C1 segment of cervical spinal cord (tissue), 14 donors: ENCODE measurements around the gene LIN7B.
"Not testable (repeated sequence)": the region's sequence is repeated elsewhere in the genome, so short reads cannot be mapped to it uniquely, and the experiment has no call there.

Experiments used
- DNase-seq, 14 donors: peaks; one replicate each; lab custom pipeline; 2025; lab: John Stamatoyannopoulos, UW

Gene LIN7B

DNA sequence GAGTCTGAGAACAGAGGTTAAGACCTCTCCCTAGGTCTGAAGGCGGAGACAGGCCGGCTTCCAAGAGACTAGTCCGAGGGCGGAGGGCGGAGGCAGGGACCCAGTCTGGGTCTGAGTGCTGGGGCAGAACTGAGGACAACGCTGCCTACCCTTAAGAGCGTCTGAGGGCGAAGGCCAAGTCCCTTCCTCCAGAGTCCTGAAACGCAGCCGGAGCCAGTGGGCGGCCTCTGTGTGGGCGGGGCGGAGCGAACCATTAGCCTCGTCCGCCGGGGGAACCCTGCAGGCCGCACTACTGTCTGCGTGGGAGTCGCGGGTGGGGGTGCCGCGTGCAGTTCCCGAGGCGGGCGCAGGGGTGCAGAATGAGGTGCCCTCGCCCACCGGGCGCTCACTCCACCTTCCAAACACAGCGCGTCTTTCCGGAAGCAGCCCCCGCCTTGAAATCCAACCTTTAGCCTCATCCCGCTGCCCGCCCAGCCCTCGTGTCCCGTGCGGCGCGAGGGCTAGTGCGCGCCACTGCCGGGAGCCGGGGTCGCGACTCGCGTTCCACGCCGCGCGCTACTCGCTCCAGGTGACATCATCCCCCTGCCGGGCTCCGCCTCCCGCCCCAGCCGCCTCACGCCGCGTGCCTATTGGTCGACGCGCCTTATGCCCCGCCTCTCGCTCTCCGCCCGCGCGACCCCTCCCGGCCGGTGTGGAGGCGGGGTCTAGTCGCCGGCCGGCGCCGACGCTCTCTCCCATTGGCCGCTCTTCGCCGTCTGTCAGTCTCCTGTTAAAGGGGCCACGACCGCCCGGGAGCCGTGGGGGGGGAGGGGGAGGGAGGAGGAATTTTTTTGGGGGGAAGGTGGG lies 4.6 kb downstream of the LIN7B start, which contains the start of gene C19orf73:
TSS of gene C19orf73 (minus strand) at position 579 of the 846 bp plus-strand sequence. CDS start at position 458, 121 bp downstream.
- DNase-seq, result peak; percentile 52 to 96 (median 93)

DNA sequence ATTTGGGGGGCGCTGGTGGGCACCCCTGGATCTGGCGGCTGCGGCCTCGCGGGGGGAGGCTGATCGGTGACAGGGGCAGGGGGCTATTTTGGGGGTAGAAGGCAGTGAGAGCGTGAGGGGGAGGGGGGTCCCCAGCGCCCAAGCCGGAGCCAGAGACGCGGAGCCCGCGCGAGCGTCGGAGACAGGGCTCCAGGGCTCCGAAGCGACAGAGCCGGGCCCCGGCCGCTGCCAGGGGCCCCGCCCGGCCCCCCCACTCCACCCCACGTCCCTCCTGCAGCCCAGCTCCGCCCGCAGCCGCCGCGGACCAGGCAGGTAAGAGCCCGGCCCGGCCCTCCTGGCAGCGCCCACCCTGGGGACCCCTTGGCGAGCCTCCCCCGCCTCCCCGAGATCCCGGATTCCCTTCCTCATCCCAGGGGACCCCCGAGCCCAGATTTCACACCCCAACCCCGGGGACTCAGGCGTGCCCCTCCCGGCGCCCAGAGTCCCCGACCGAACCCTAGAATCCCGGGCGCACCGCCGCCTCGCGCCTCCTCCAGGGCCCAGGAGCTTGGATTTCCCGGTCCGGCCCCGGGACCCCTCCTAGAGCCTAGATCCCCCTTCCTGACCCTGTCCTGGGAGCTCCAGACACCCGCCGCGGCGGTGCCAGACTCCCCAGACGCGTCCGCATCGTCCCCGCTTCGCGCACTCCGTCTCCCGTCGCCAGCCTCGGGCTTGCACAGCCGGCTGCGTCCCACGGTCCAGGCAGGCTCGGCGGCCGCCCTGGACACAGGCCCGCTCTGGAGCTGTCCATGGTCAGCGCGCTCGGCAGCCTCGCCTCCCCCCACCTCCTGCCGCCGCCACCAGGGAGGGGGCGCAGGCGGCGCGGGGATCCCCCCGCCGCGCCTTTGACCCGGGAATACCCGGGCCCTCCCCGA lies 5.5 kb downstream of the LIN7B start, which contains the start of gene PPFIA3:
TSS of gene PPFIA3 (plus strand) at position 134 of the 914 bp plus-strand sequence. CDS start 8,330 bp downstream, outside the sequence.
- DNase-seq, result peak in 9 of 14 donors; percentile 6 to 65 (median 39)

DNA sequence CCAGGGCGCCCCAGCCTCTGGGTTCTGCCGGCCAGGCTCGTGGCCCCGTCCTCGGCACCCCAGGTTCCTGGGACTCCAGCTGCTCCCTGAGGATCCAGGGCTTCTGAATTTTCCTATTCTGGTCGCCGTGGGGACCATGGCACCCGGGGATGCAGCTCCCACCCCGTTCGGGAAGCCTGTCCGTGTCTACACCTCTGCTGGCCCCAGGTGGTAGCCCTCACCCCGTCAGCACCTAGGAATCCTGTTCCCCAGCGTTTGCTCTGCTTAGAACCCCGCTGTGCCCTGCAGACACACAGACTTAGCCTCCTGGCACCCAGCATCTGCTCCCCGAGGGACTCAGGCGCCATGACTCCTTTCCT lies 6.1 kb downstream of the LIN7B start:
- no peak for DNase-seq

DNA sequence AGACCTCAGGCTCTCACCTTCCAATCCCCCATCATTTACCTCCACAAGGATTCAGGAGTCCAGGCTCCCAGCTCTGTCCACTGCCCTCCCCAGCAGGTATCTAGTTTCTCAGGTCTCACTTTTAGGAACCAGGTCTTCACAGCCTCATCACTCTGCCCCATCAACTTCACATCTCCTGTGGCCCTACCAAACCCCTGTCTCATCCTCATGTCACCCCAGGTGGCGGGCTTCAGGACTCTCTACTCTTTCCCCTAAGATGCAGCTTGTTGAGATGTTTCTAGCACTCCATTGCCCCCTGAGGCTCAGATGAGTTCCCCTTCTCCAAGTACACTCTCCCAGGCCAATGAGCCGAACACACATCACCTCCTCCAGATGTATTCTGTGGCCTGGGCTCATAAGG lies 6.7 kb downstream of the LIN7B start:
- no peak for DNase-seq

DNA sequence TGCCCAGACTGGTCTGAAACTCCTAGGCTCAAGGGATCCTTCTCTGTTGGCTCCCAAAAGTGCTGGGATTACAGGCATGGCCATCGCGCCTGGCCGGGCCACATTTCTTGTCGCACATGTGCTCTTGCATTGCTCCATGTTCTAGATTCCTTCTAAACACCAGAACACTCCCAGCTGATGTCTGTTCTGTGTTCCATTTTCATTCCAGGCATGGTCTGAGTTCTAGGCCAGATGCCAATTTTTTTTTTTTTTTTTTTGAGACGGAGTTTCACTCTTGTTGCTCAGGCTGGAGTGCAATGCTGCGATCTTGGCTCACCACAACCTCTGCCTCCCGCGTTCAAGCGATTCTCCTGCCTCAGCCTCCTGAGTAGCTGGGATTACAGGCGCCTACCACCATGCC lies 7.7 kb downstream of the LIN7B start:
- peak in 1 of 14 donors; percentile 31 for DNase-seq

DNA sequence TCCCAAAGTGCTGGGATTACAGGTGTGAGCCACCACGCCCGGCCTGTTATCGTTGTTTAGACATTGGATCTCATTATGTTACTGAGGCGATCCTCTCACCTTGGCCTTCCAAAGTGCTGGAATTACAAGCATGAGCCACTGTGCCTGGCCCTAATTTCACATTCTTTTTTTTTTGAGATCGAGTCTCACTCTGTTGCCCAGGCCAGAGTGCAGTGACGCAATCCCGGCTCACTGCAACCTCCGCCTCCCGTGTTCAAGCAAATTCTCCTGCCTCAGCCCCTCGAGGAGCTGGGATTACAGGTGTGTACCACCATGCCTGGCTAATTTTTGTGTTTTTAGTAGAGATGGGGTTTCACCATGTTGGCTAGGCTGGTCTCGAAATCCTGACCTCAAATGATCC lies 9.1 kb downstream of the LIN7B start:
- not testable (repeated sequence) for DNase-seq

DNA sequence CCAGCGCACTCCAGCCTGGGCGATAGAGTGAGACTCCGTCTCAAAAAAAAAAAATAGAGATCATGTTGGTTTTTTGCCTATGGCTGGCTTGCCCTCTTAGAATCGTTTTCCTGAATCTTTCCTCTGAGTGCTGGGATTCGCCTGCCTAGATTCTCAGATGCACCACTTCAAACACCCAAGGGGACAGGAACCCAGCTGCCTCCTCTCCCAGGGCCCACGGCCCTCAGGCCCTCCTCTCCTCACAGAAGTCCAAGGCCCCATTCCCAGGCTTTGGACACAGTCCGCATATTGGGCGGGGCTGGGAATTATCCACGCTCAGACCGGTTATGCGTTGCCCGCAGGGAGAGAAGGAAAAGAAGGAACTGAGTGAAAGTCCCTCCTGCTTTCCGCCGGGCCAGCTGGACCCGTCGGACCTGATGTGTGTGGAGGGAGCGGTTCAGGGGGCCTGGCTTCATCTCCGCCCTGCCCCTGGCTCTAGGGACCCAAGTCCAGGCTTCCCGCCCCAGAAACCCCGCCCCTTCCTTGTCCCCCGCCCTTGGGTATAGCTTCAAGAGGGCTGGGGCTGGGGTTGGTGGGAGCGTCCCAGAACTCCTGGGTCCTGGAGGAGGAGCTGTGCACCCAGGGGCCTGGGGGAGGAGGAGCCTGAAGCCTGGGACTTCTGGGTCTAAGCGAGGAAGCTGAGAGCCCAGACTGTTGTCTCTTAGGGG lies 11.0 kb downstream of the LIN7B start:
- no peak for DNase-seq

DNA sequence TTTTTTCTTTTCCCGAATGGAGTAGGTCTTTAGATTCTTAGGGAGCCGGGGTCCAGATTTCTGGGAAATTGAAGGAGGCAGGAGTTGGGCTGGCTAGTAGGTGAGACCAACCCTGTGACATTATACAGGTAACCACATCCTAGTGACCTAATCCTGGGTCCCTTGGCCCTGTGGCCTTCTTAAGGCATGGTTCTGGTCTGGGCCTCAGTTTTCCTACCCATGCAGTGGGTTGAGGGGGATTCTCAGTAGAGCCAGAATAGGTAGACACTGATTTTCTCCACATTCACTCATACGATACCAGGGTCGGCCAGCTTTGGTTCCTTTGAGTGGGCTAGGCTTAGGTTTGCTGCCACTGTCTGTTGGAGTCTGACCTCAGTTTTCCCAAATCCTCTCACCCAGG lies 12.4 kb downstream of the LIN7B start:
- DNase-seq, result no peak

DNA sequence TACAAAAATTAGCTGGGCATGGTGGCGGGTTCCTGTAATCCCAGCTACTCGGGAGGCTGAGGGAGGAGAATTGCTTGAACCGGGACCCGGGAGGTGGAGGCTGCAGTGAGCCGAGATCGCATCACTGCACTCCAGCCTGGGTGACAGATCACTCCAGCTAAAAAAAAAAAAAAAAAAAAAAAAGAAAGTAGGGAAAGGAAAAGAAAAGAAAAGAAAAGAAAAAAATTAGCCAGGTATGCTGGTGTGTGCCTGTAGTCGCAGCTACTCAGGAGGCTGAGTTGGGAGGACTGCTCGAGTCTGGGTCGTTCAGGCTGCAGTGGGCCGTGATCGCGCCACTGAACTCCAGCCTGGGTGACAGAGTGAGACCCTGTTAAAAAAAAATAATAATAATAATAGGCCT lies 13.1 kb downstream of the LIN7B start:
- not testable (repeated sequence) for DNase-seq

DNA sequence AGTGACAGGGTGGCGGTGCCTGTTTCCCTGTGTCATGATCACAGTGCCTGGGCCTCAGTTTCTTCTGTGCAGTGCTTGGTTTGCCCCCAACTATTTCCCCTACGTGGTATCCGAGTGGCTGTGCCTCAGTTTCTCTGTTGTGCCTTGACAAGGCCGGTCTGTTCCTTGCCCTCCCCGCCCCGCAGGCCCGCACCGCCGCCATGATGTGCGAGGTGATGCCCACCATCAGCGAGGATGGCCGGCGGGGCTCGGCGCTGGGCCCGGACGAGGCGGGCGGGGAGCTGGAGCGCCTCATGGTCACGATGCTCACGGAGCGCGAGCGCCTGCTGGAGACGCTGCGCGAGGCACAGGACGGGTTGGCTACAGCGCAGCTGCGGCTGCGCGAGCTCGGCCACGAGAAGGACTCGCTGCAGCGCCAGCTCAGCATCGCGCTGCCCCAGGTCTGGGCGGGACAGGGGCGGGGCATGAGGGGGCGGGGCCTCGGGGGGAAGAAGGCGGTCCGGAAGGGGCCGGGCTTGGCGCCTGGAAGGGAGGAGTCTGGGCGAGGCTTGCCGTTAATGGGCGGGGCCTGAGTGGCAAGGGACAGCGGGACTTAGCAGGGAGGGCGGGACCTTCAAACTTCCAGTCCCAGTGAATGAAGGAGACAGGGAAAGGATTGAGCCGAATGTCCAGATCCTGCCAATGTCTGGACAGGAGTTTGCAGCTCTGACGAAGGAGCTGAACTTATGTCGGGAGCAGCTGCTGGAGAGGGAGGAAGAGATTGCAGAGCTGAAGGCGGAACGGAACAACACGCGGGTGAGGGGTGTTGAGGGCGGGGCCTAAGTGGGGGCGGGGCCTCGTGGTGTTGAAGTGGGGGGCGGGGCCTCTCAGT lies 13.7 kb downstream of the LIN7B start:
- peak in 13 of 14 donors; percentile 70 to 97 (median 93) for DNase-seq

DNA sequence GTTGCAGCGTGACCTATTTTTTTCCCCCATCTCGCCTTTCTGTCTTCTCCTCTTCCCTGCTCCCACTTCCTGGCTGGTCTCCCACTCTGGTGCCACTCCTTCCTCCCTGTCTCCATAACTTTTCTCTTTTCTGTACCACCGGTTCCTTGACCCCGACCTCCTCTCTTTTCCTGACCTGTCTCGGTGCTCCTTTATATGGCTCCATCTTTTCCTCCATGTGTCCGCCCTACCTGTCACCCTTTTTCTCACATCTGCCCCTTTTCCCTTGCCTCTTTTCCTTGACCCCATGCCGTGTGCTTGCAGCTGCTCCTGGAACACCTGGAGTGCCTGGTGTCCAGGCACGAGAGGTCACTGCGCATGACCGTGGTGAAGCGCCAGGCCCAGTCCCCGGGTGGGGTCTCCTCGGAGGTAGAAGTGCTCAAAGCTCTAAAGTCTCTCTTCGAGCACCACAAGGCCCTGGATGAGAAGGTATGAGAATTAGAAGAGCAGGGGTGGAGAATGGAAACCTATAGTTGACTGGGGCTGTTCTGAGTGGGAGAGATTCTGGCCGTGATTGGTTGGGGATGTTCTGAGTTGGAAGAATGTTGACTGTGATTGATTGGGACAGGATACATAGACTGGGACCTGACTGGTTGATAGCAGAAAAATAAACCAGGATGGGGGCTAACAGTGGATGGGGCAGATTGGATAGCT lies 14.5 kb downstream of the LIN7B start:
- DNase-seq, result no peak

DNA sequence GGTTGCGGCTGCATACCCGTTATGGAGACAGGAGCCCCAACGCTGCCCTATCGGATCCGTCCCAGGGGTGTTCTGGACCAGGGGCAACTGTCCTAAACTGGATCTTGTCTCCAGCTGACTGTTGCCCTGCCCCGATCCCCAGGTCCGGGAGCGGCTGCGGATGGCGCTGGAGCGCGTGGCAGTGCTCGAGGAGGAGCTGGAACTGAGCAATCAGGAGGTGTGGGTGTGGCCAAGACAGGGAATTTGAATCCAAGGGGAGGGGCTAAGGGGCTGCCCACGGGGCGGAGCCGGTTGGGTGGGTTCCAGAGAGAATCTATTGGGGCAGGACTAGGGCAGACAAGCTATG lies 15.0 kb downstream of the LIN7B start:
- no peak for DNase-seq

DNA sequence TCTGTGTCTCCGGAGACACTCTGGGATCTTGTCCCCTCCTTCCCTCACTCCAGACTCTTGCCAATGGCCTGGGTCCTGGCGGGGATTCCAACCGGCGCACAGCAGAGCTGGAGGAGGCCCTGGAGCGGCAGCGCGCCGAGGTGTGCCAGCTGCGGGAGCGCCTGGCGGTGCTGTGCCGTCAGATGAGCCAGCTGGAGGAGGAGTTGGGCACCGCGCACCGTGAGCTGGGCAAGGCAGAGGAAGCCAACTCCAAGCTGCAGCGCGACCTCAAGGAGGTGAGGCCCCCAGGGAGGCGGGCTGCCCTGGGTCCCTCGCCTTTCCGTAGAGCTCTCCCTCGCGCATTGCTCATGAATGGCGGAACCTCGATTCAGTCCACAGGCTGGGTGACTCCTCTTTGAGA lies 16.2 kb downstream of the LIN7B start:
- DNase-seq, result no peak

DNA sequence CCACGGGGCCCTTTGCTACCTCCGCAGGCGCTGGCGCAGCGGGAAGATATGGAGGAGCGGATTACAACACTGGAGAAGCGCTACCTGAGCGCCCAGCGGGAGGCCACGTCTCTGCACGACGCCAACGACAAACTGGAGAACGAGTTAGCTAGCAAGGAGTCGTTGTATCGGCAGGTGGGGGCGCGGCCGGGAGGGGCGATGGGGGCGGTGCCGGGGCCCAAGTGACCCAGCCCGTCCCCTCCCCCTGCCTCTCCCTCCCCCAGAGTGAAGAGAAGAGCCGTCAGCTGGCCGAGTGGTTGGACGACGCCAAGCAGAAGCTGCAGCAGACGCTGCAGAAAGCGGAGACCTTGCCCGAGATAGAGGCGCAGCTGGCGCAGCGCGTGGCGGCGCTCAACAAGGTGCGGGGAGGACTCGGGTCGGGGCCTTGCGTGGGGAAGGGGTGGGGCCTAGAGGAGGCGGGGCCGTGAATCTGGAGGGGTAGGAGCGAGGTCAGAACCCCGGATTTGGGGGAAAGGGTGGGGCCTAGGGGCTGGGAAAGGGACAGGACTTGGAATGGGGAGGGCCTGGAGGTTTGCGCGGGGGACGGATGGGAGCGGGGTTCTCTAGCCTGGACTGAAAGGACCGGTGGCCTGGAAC lies 18.9 kb downstream of the LIN7B start:
- DNase-seq, result no peak

DNA sequence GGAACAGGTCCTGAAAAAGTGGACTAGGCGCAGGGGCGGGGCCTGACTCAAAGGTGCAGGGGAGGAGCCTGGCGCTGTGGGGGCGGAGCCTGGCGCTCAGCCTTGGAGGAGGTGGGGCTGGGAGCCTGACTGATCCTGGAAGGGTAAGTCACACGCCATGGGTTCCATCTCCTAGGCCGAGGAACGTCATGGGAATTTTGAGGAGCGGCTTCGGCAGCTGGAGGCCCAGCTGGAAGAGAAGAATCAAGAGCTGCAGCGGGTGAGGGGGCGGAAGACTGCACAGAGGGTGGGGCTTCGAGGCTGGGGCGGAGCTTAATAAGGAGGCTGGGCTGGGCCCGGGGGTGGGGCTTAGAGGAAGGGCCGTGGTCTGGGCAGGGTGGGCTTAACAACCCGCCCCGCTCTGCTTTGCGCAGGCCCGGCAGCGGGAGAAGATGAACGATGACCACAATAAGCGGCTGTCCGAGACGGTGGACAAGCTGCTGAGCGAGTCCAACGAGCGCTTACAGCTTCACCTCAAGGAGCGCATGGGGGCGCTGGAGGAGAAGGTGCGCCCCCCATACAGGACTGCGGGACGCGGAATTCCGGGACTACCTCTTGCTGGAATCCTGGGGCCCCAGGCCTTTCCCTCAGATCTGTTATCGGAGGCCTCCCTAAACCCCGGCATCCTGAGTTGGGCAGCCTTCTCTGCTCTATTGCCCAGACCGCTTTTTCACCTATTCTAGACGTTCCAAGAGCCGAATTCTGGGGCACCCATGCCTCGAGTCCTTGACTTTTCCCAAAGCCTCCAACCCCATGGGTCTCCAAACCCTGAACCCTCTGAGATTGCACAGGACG lies 19.7 kb downstream of the LIN7B start:
- DNase-seq, result peak in 2 of 14 donors; percentile 16 to 17

DNA sequence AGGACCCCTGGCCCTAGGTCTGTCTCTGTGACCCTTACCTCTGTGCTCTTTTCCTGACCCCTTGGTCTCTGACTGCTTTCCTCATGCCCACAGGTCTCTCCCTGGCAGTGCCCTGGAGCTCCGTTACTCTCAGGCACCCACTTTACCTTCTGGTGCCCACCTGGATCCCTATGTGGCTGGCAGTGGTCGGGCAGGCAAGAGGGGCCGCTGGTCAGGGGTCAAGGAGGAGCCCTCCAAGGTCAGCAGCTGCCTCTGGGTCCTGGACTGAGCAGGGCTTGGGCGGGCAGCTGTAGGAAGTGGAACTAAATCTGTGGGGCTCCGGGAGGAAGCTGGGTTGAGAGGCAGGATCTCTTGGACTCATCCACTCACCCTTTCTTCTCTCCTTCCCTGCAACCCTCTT lies 21.5 kb downstream of the LIN7B start:
- DNase-seq, result no peak

DNA sequence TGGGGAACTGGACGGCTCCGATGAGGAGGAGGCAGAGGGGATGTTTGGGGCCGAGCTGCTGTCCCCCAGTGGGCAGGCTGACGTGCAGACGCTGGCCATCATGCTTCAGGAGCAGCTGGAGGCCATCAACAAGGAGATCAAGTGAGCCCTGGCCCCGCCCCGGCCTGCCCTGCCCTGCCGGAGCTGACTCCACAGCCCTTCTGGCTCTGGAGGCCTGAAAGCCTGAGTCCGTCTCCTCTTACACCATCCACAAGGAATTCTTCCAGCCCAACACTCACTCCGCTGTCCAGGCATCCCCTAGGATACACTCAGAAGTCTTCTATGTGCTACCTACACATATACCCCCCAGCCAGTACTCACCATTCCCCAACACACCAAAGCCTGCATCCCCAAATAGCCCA lies 22.6 kb downstream of the LIN7B start:
- DNase-seq, result no peak

DNA sequence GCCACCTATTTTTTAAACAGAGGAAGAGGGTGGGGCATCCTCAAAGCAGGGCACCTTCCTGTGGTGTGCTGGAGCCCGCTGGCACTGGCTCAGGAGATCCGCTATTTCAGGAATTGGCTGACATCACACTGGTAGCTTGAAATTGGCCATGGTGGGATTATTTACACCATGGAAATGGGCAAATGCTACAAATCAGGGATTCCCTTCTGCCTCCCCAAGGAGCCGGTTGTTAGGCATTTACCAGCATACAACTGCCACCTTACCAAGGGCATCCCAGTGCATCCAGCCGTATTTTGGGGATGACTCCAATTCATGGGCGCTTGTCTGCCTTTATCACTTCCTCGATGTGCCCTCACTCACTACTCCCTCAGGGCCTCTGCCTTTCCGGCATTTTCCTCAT lies 26.8 kb downstream of the LIN7B start:
- DNase-seq, result no peak

DNA sequence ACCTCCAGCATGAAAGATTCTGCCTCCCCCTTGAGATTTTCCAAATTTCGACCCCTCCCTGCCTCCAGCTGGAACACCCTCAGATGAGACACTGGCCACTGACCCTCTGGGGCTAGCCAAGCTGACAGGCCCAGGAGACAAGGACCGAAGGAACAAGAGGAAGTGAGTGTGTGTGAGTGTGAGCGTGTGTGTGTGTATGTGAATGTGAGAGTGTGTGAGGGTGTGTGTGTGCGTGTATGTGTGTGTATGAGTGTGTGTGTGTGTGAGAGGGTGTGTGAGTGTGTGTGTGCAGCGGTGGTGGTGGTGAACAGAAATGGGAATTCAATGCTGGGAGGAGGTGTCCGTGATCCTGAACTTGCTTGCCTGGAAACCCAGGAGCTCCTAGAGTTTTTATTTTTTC lies 27.2 kb downstream of the LIN7B start:
- DNase-seq, result no peak
